Mesenchymal stem cell (in vitro differentiated cells and primary cell): ENCODE measurements around the gene ARHGEF7.
"Not testable (repeated sequence)": the region's sequence is repeated elsewhere in the genome, so short reads cannot be mapped to it uniquely, and the experiment has no call there.

Source experiments
- DNase-seq: peaks from one replicate; pipeline ENCODE4 v3.0.0-alpha.2; 2013
- H2AFZ ChIP-seq: one replicate; pipeline ENCODE4 v1.6.1; 2013; ENCODE audit warnings: low read depth, mild to moderate bottlenecking, control low read depth, inconsistent platforms, low read length, moderate library complexity
- H2AK5ac ChIP-seq: 2 replicates; pipeline ENCODE4 v1.6.1; 2013; ENCODE audit warnings: low read length, moderate library complexity, mild to moderate bottlenecking, inconsistent platforms; ENCODE audit not compliant: severe bottlenecking
- H2BK120ac ChIP-seq: one replicate; pipeline ENCODE4 v1.6.1; 2013; ENCODE audit warnings: low read depth, mild to moderate bottlenecking, inconsistent platforms, low read length, moderate library complexity
- H2BK12ac ChIP-seq, 2 experiments: one replicate each; pipeline ENCODE4 v1.6.1; 2013; ENCODE audit warnings: inconsistent platforms in 2 of 2, low read length in 2 of 2, mild to moderate bottlenecking in 2 of 2, moderate library complexity in 2 of 2, control low read depth in 1 of 2
- H2BK15ac ChIP-seq: one replicate; pipeline ENCODE4 v1.6.1; 2013; ENCODE audit warnings: mild to moderate bottlenecking, low read depth, inconsistent platforms; ENCODE audit not compliant: poor library complexity, severe bottlenecking
- H2BK5ac ChIP-seq: 2 replicates; pipeline ENCODE4 v1.6.1; 2013; ENCODE audit warnings: low read depth, mild to moderate bottlenecking, low read length, control low read depth, inconsistent platforms; ENCODE audit not compliant: poor library complexity, severe bottlenecking
- H3K14ac ChIP-seq, 2 experiments: one replicate each; pipeline ENCODE4 v1.6.1; 2013; ENCODE audit warnings: inconsistent platforms in 2 of 2, low read length in 2 of 2, control low read depth in 1 of 2, mild to moderate bottlenecking in 1 of 2, moderate library complexity in 1 of 2
- H3K18ac ChIP-seq, 2 experiments: one replicate each; pipeline ENCODE4 v1.6.1; 2013; ENCODE audit warnings: inconsistent platforms in 2 of 2, low read length in 2 of 2, control low read depth in 1 of 2, low read depth in 1 of 2, mild to moderate bottlenecking in 1 of 2
- H3K23ac ChIP-seq, 2 experiments: one replicate each; pipeline ENCODE4 v1.6.1; 2013; ENCODE audit warnings: inconsistent platforms in 2 of 2, low read length in 2 of 2, mild to moderate bottlenecking in 2 of 2, moderate library complexity in 2 of 2, control low read depth in 1 of 2
- H3K27ac ChIP-seq: 2 replicates; pipeline ENCODE4 v1.5.1; 2013; ENCODE audit warnings: mild to moderate bottlenecking, moderate library complexity, low read length, control low read depth, inconsistent platforms; ENCODE audit not compliant: poor library complexity, severe bottlenecking
- H3K27me3 ChIP-seq, 2 experiments: 2 replicates each; pipeline versions ENCODE4 v1.6.1 to v1.7.0; 2013; ENCODE audit warnings: low read length in 2 of 2, mild to moderate bottlenecking in 2 of 2, moderate library complexity in 2 of 2, control low read depth in 1 of 2, inconsistent platforms in 1 of 2; ENCODE audit not compliant: control insufficient read depth in 1 of 2, insufficient read depth in 1 of 2
- H3K36me3 ChIP-seq, 2 experiments: 2 replicates each; pipeline versions ENCODE4 v1.6.1 to v1.7.0; 2013; ENCODE audit warnings: low read length in 2 of 2, control low read depth in 1 of 2, inconsistent platforms in 1 of 2, low read depth in 1 of 2, mild to moderate bottlenecking in 1 of 2; ENCODE audit not compliant: insufficient read depth in 2 of 2, control insufficient read depth in 1 of 2
- H3K4ac ChIP-seq, 2 experiments: one replicate each; pipeline ENCODE4 v1.6.1; 2013; ENCODE audit warnings: inconsistent platforms in 2 of 2, low read length in 2 of 2, mild to moderate bottlenecking in 2 of 2, moderate library complexity in 2 of 2, control low read depth in 1 of 2, low read depth in 1 of 2
- H3K4me1 ChIP-seq: 2 replicates; pipeline ENCODE4 v1.6.1; 2013; ENCODE audit warnings: low read depth, low read length, control low read depth; ENCODE audit not compliant: control insufficient read depth, insufficient read depth
- H3K4me2 ChIP-seq: 2 replicates; pipeline ENCODE4 v1.6.1; 2013; ENCODE audit warnings: low read length, mild to moderate bottlenecking, inconsistent platforms; ENCODE audit not compliant: poor library complexity, severe bottlenecking
- H3K4me3 ChIP-seq, 2 experiments: 2 replicates each; pipeline versions ENCODE4 v1.5.1 to v1.7.0; 2013; ENCODE audit warnings: low read length in 2 of 2, mild to moderate bottlenecking in 2 of 2, control low read depth in 1 of 2, low read depth in 1 of 2; ENCODE audit not compliant: insufficient read depth in 1 of 2
- H3K79me1 ChIP-seq: replicated peaks from 2 replicates; pipeline ENCODE4 v1.6.1; 2013; ENCODE audit warnings: mild to moderate bottlenecking, control low read depth, low read length, inconsistent platforms; ENCODE audit not compliant: poor library complexity, severe bottlenecking
- H3K9ac ChIP-seq: 2 replicates; pipeline ENCODE4 v1.7.0; 2013; ENCODE audit warnings: mild to moderate bottlenecking, low read length, moderate library complexity
- H3K9me3 ChIP-seq: 2 replicates; pipeline ENCODE4 v1.7.0; 2013; ENCODE audit warnings: mild to moderate bottlenecking, low read length; ENCODE audit not compliant: control insufficient read depth
- H4K8ac ChIP-seq: one replicate; pipeline ENCODE4 v1.6.1; 2013; ENCODE audit warnings: inconsistent platforms, mild to moderate bottlenecking, low read length, moderate library complexity
- H4K91ac ChIP-seq: one replicate; pipeline ENCODE4 v1.6.1; 2013; ENCODE audit warnings: mild to moderate bottlenecking, low read length, inconsistent platforms
- WGBS: methylation state at CpG from one replicate; pipeline ENCODE4 v1.1.7; 2013; ENCODE audit warnings: mixed read lengths; 5-methylcytosine and 5-hydroxymethylcytosine counted together

ARHGEF7 gene

GRCh38 chr13:111071120-111071519 lies 44.0 kb upstream of the ARHGEF7 start:
- H4K91ac ChIP-seq, H2BK15ac ChIP-seq, H3K36me3 ChIP-seq, H3K4me3 ChIP-seq, H3K4me2 ChIP-seq, H3K79me1 ChIP-seq, H3K18ac ChIP-seq, H3K27ac ChIP-seq, H2BK12ac ChIP-seq, H3K4me1 ChIP-seq, H3K14ac ChIP-seq, H2AK5ac ChIP-seq, DNase-seq, H2BK5ac ChIP-seq, H3K23ac ChIP-seq, H2BK120ac ChIP-seq, H4K8ac ChIP-seq, H3K9ac ChIP-seq, H2AFZ ChIP-seq, H3K4ac ChIP-seq: not testable (repeated sequence)
- Histone ChIP-seq H3K27me3 (peaks cover 0 to 12% of the 10 kb centered on the region in 2 experiments), H3K9me3 (peaks cover 25% of the 10 kb centered on the region)
- 81% methylated on average over 3 of the region's 4 CpGs for WGBS

DNA sequence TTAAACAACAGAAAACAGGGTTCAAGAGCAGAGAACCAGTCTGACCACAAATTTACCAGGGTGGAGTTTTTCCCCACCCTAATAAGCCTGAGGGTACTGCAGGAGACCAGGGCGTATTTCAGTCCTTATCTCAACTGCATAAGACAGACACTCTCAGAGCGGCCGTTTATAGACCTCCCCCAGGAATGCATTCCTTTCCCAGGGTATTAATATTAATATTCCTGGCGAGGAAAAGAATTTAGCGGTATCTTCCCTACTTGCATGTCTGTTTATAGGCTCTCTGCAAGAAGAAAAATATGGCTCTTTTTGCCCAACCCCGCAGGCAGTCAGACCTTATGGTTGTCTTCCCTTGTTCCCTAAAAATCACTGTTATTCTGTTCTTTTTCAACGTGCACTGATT lies 43.6 kb upstream of the ARHGEF7 start:
- not testable (repeated sequence) for H2BK120ac ChIP-seq, H4K8ac ChIP-seq, H3K27ac ChIP-seq, H3K18ac ChIP-seq, H2AK5ac ChIP-seq, H3K36me3 ChIP-seq, H3K4me2 ChIP-seq, H2BK12ac ChIP-seq, H2BK5ac ChIP-seq, DNase-seq, H4K91ac ChIP-seq, H2BK15ac ChIP-seq, H3K79me1 ChIP-seq, H3K9ac ChIP-seq, H2AFZ ChIP-seq, H3K4me3 ChIP-seq, H3K14ac ChIP-seq, H3K4ac ChIP-seq, H3K4me1 ChIP-seq, H3K23ac ChIP-seq
- 63% methylated on average over 4 of the region's 7 CpGs for WGBS
- peaks cover 0 to 12% of the 10 kb centered on the region in 2 experiments for H3K27me3 ChIP-seq
- peaks cover 25% of the 10 kb centered on the region for H3K9me3 ChIP-seq

- H2BK5ac ChIP-seq = no peak overlapping the region
- H3K4me1 ChIP-seq = no peaks in the 10 kb centered on the region
- no peak overlapping the region for H3K4me3 ChIP-seq
- no peak overlapping the region for H2BK120ac ChIP-seq
- no peak overlapping the region for H3K27ac ChIP-seq
- H3K14ac ChIP-seq = no peak overlapping the region
- no peak overlapping the region for H3K9ac ChIP-seq
- no peak overlapping the region for H2AFZ ChIP-seq
- H2AK5ac ChIP-seq = no peak overlapping the region
- H3K4me2 ChIP-seq = no peak overlapping the region
- H4K91ac ChIP-seq = no peak overlapping the region
- DNase-seq = no peak
- H3K79me1 ChIP-seq = no peaks in the 10 kb centered on the region
- H2BK12ac ChIP-seq = no peak overlapping the region
- H3K9me3 ChIP-seq = peaks cover 25% of the 10 kb centered on the region
- 80% methylated on average over 3 of the region's 3 CpGs for WGBS
- H4K8ac ChIP-seq = no peak overlapping the region
- H3K27me3 ChIP-seq = no peaks in the 10 kb centered on the region
- H3K4ac ChIP-seq = no peak overlapping the region
- no peak overlapping the region for H3K23ac ChIP-seq
- no peak overlapping the region for H2BK15ac ChIP-seq
- no peaks in the 10 kb centered on the region for H3K36me3 ChIP-seq
- H3K18ac ChIP-seq = no peak overlapping the region
Measured at GRCh38 chr13:111074826-111075225, 40.3 kb upstream of the ARHGEF7 start.

DNA sequence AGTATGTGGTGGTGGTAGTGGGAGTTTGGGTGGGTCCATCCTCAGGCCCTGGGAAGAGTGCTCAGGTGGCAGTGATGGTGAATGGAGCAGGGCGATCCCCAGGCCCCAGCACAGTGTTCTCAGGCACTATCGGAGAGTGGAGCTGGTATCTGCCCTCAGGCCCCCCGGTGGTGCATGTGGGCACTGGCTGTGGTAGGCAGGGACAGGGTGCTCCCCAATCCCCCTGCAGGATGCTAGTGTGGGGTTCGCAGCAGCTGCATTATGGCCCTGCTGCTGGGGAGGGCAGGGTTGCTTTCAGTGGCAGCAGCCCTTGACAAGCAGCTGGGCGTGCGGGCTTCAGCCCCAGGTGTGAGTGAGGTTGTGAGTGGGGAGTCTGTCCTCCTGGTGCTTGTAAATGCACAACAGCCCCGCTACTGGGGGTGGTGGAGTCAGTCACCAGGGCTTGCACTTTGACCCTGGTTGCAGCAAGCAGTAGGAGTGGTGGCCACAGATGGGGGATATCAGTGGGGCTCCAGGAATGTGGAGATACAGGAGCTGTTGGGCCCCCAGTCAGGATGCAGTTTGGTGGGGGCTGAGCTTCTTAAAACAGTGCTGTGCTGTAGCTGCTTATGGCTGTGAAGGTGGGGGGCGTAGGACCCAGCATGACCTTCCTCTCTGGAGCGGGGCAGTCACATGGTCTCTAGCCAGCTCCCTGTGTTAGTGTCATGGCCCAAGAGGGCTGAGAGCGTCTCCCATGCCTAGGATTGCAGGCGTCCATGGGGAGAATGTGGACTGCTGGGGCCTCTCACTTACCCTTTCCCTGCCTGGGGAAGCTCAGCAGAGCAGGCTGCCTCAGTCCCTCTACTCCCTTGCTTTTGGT lies 38.7 kb upstream of the ARHGEF7 start:
- Histone ChIP-seq H3K14ac (no peak overlapping the region), H4K91ac (no peak overlapping the region), H3K36me3 (no peaks in the 10 kb centered on the region), H2BK120ac (no peak overlapping the region), H2BK15ac (no peak overlapping the region), H3K4me1 (no peaks in the 10 kb centered on the region), H2BK5ac (no peak overlapping the region), H3K18ac (no peak overlapping the region), H3K4me2 (no peak overlapping the region), H2AK5ac (no peak overlapping the region), H3K27me3 (no peaks in the 10 kb centered on the region), H3K27ac (no peak overlapping the region), H3K79me1 (no peaks in the 10 kb centered on the region), H2BK12ac (no peak overlapping the region), H3K4ac (no peak overlapping the region), H2AFZ (no peak overlapping the region), H3K9ac (no peak overlapping the region), H3K4me3 (no peak overlapping the region), H3K23ac (no peak overlapping the region), H3K9me3 (peaks cover 22% of the 10 kb centered on the region), H4K8ac (no peak overlapping the region)
- no peak for DNase-seq
- 75% methylated on average over 11 of the region's 11 CpGs for WGBS
